Pancreas (tissue), 10 donors: ENCODE measurements around the gene GRK2. TPM values are rescaled to one million over a fixed set of nuclear protein-coding genes. Genes with fewer than 3 reads are reported as not detected.

Source experiments
- ATAC-seq, 4 donors: fragments of 200-7000 bp; cut with Tn5 transposase; one replicate each; pipeline versions ENCODE4 v1.8.0 to v1.9.1; 2020; ENCODE audit warnings: mild to moderate bottlenecking in 4 of 4, moderate library complexity in 4 of 4
- DNase-seq, 6 donors: peaks; one replicate each; pipeline ENCODE4 v3.0.0-alpha.2; 2020
- FAIRE-seq: peaks from 2 replicates; lab custom pipeline; 2012; peaks lifted over from hg19 to GRCh38; lab: Jason Lieb, UNC
- H3K27ac ChIP-seq, 4 donors: fragments of 200-600 bp; sonication (generic); 1 replicate in 3 of 4; 2 replicates in 1 of 4; pipeline versions ENCODE4 v1.5.0 to v1.8.0; 2020
- H3K27me3 ChIP-seq, 4 donors: fragments of 200-600 bp; one replicate each; pipeline ENCODE4 v1.8.0; 2021
- H3K36me3 ChIP-seq, 3 donors: fragments of 200-600 bp; sonication (generic) in 1 of 3; one replicate each; pipeline versions ENCODE4 v1.5.0 to v1.8.0; 2020 to 2021
- H3K4me1 ChIP-seq, 3 donors: fragments of 200-600 bp; one replicate each; pipeline ENCODE4 v1.8.0; 2021
- H3K4me3 ChIP-seq, 4 donors: fragments of 200-600 bp; sonication (generic) in 2 of 4; one replicate each; pipeline versions ENCODE4 v1.5.0 to v1.8.0; 2020 to 2021
- H3K9me3 ChIP-seq, 4 donors: fragments of 200-600 bp; one replicate each; pipeline ENCODE4 v1.8.0; 2021
- WGBS, 2 donors: extraction: QIAGEN DNeasy Blood & Tissue Kit; methylation state at CpG; one replicate each; pipeline ENCODE4 v1.1.7; 2013; 5-methylcytosine and 5-hydroxymethylcytosine counted together
- intact Hi-C, 3 donors: fragments of 100-400 bp; cut with DNase I; formaldehyde crosslinking; loops; one replicate each; pipeline versions ENCODE4 v1.11.1 to v1.14.2; 2022
- polyA plus RNA-seq, 2 donors: library from polyadenylated mRNA; stranded (reverse); fragments of 200-250 nt; gene quantifications; one replicate each; pipeline ENCODE4 v1.2.3, GENCODE V29; 2013
- total RNA-seq, 6 donors: library from RNA; stranded (reverse); fragmentation: NEBNext Ultra II Directional in 4 of 6; extraction: Animal tissue kit (Norgen Biotek cat#: 25700) in 4 of 6; gene quantifications; one replicate each; pipeline versions ENCODE4 v1.2.1 to v1.2.4, GENCODE V29; 2021 to 2023
- TF ChIP-seq, protein P1 (sequence below), 4 donors: fragments of 200-600 bp; sonication (generic) in 3 of 4; IDR thresholded peaks; one replicate each; pipeline versions ENCODE4 v1.5.0 to v1.8.0; 2021; ENCODE audit warnings: antibody characterized with exemption in 4 of 4
- donor health status: healthy with polysubstance abuse.
- donor health status: DM: no; HTN: no; CAD: no; lungs with moderate emphysema.
- donor health status: DM: no; HTN: no; CAD: no.
- donor health status: control.
- donor health status: control.
- donor health status: Bipolar disorder and iron deficiency.
- donor health status: DM: yes; HTN: yes; CAD: no.
- donor health status: DM: no; HTN: no; CAD: no.
- donor health status: DM: no; HTN: no; CAD: no.
- donor health status: DM: yes; HTN: yes; CAD: no.

The GRK2 gene
- total and polyA plus RNA-seq, 8 donors, result 19.1 to 60.6 (median 24.2) TPM

DNA sequence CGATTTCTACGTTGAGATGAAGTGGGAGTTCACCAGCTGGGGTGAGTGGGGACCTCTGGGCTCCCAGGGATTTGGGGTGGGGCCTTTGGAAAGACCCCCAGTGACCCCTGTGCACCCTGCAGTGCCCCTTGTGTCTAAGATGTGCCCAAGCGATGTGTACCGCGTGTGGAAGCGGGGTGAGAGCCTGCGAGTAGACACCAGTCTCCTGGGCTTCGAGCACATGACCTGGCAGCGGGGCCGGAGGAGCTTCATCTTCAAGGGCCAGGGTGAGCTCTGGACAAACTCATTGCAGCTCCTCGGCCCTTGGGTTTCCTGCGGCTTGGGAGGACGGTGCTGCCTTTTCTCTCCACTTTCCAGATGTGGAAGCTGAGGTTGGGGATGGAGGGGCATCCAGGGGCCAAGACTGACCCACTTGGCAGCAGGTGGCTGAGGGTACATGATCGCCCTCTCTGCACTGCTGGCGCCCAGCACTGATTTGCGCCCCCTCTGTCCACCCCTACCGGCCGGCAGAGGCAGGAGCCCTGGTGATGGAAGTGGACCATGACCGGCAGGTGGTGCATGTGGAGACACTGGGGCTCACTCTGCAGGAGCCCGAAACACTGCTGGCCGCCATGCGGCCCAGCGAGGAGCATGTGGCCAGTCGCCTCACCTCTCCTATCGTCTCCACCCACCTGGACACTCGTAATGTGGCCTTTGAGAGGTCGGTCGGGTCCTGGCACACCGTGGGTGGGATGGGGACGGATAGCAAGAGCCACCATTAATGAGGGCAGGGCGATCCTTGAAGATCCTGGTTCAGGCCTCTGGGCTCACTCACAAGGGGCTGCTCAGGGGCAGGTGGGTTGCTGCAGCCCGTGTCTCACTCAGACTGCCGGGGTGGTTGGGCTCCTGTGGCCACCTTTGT is 25.5 kb downstream of the GRK2 start:
- no peaks in the 10 kb centered on the region for H3K36me3 ChIP-seq
- peaks cover 6 to 12% (median 9%) of the 10 kb centered on the region in 3 donors for H3K4me1 ChIP-seq
- TF ChIP-seq, protein P1, sequence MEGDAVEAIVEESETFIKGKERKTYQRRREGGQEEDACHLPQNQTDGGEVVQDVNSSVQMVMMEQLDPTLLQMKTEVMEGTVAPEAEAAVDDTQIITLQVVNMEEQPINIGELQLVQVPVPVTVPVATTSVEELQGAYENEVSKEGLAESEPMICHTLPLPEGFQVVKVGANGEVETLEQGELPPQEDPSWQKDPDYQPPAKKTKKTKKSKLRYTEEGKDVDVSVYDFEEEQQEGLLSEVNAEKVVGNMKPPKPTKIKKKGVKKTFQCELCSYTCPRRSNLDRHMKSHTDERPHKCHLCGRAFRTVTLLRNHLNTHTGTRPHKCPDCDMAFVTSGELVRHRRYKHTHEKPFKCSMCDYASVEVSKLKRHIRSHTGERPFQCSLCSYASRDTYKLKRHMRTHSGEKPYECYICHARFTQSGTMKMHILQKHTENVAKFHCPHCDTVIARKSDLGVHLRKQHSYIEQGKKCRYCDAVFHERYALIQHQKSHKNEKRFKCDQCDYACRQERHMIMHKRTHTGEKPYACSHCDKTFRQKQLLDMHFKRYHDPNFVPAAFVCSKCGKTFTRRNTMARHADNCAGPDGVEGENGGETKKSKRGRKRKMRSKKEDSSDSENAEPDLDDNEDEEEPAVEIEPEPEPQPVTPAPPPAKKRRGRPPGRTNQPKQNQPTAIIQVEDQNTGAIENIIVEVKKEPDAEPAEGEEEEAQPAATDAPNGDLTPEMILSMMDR (IDR thresholded peaks at IDR 0.05), result no peak
- intact Hi-C loops, result no loop called here
- DNase-seq, result peak in 2 of 6 donors; percentile 25 to 66
- H3K27me3 ChIP-seq, result no peaks in the 10 kb centered on the region
- ATAC-seq, result no peak
- 92 to 95% methylated on average over 33 of the region's 33 CpGs for WGBS, 2 donors
- no peaks in the 10 kb centered on the region for H3K9me3 ChIP-seq
- FAIRE-seq, result no peak
- no peak overlapping the region for H3K27ac ChIP-seq
- H3K4me3 ChIP-seq, result no peak overlapping the region

DNA sequence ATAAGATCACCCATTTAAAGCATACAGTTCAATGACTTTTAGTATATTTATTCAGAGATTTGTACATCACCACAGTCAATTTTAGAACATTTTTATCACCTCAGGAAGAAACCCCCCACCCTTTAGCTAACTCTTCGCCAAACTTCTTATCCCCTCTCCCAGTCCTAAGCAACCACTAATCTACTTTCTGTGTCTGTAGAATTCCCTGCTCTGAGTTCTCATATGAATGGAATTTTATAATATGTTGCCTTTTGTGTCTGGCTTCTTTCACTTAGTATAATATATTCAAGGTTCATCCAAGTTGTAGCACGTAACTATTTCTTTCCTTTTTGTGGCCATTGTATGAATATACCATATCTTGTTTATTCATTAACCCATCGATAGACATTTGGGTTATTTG is 26.4 kb downstream of the GRK2 start:
- Histone ChIP-seq H3K9me3 (no peaks in the 10 kb centered on the region), H3K36me3 (no peaks in the 10 kb centered on the region), H3K4me3 (no peak overlapping the region), H3K27ac (no peak overlapping the region), H3K27me3 (no peaks in the 10 kb centered on the region), H3K4me1 (peaks cover 5 to 9% (median 7%) of the 10 kb centered on the region in 3 donors)
- TF ChIP-seq, protein P1 (IDR thresholded peaks at IDR 0.05), result no peak
- DNase-seq (no peak), FAIRE-seq (no peak), ATAC-seq (no peak)
- intact Hi-C loops, result no loop called here
- 58 to 60% methylated on average over 3 of the region's 3 CpGs for WGBS, 2 donors

DNA sequence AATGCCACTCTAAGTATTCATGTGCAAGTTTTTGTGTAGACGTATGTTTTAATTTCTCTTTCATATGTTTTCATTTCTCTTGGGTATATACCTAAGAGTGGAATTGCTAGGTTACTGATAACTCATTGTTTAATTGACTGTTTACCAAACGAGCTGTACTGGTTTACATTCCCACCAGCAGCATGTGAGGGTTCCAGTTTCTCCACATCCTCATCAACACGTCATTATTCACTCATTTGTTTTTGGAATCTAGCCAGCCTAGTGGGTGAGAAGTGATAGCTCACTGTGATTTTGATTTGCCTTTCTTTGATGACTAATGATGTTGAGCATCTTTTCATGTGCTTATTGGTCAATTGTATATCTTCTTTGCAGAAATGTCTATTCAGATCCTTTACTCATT is 26.8 kb downstream of the GRK2 start:
- Histone ChIP-seq H3K36me3 (no peaks in the 10 kb centered on the region), H3K27me3 (no peaks in the 10 kb centered on the region), H3K4me3 (no peak overlapping the region), H3K9me3 (no peaks in the 10 kb centered on the region), H3K27ac (no peak overlapping the region), H3K4me1 (peaks cover 1 to 4% (median 3%) of the 10 kb centered on the region in 3 donors)
- no peak for DNase-seq
- WGBS, 2 donors, result 47 to 52% methylated on average over 3 of the region's 3 CpGs
- TF ChIP-seq, protein P1 (IDR thresholded peaks at IDR 0.05), result no peak
- intact Hi-C loops, result no loop called here
- FAIRE-seq, result no peak
- no peak for ATAC-seq

DNA sequence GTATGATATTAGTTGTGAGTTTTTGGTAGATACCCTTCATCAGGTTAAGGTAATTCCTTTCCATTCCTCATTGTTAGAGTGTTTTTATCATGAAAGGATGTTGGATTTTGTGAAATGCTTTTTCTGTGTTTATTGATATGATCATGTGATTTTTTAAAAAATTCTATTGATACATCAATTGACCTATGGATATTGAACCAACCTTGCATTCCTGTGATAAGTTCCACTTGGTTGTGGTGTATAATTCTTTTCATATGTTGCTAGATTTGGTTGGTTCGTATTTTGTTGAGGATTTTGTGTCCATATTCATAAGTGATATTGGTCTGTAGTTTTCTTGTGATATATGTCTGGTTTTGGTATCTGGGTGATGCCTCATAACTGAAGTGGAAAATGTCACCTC is 29.6 kb downstream of the GRK2 start:
- no peak for FAIRE-seq
- Histone ChIP-seq H3K9me3 (no peaks in the 10 kb centered on the region), H3K4me3 (no peak overlapping the region), H3K27me3 (no peaks in the 10 kb centered on the region), H3K4me1 (no peaks in the 10 kb centered on the region), H3K36me3 (peaks cover 0 to 7% (median 0%) of the 10 kb centered on the region in 3 donors), H3K27ac (no peak overlapping the region)
- TF ChIP-seq, protein P1 (IDR thresholded peaks at IDR 0.05), result no peak
- WGBS, 2 donors, result 83 to 97% methylated on average over 1 of the region's 1 CpG
- intact Hi-C loops, result no loop called here
- no peak for ATAC-seq
- DNase-seq, result no peak

DNA sequence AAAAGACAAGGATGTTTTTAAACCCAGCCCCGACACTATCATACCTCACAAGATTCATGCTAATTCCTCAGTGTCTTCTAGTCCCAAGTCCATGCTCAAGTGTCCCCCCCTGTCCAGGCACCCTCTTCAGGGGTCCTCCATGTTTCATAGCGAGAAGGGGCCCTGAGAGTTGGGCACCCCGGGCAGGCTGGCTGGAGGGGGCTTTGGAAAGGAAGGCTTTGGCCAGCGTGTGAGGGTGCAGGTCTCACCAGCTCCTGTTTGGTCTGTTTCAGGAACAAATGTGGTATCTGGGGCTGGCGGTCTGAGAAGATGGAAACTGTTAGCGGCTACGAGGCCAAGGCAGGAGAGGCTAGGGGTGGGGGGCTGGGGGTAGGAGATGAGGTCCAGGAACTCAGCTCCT is 32.5 kb downstream of the GRK2 start:
- DNase-seq, result peak in 2 of 6 donors; percentile 12 to 29
- H3K4me3 ChIP-seq, result no peak overlapping the region
- H3K36me3 ChIP-seq, result peaks cover 0 to 7% (median 0%) of the 10 kb centered on the region in 3 donors
- ATAC-seq, result no peak
- H3K27me3 ChIP-seq, result no peaks in the 10 kb centered on the region
- peaks cover 3 to 10% (median 4%) of the 10 kb centered on the region in 3 donors for H3K4me1 ChIP-seq
- H3K27ac ChIP-seq, result no peak overlapping the region
- no peaks in the 10 kb centered on the region for H3K9me3 ChIP-seq
- intact Hi-C loops, result no loop called here
- TF ChIP-seq, protein P1 (IDR thresholded peaks at IDR 0.05), result no peak
- 90 to 92% methylated on average over 7 of the region's 7 CpGs for whole genome bisulfite sequencing, 2 donors
- no peak for FAIRE-seq
